Measurements from ENCODE around the gene TCP11. TPM values are rescaled to one million over a fixed set of nuclear protein-coding genes. Genes with fewer than 3 reads are reported as not detected.

The TCP11 gene
- total and polyA plus RNA-seq, 2 donors (not counting 1 experiment from before 2014, with no cell fraction given): not detected

DNA sequence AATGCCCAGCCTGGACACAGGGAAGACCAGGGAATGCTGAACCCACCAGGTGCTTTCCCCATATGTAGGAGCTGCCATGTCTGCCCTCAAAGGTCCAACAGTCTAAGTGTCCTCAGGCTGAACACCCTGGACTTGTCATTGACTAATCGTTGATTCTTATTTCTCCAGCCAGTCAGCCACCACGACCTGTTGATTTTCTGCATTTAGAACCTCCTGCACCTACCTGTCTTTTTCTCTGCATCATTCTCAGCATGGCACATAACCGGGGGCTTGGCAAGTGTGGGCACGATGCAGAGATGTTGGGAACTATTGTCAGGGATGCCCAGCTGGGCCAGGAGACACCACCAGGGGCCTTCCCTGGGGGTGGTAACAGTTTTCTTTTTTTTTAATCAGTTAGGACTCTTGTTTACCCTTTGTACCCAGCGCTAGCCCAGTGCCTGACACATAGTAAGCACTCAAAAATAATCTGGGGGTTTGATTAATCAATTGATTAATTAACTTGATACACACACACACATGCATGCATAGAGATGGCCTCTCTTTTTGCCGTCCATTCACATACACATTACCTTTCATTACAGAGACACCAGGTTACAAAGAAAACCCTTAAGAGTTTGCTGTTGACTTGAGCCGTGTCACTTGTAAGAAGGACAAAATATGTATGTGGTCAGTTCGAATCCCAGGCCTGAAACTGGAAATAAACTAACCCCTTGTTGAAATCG lies 43.6 kb upstream of the TCP11 start:
- H3K4me2 ChIP-seq (replicated peaks; ENCODE audit: low read depth, low read length, poor library complexity, severe bottlenecking): no peak overlapping the region
- no peaks in the 10 kb centered on the region for H3K9me3 ChIP-seq (ENCODE audit: control extremely low read depth in 1 of 3, control insufficient read depth in 2 of 3, insufficient read depth in 1 of 3, low read length in 2 of 3)
- no peaks in the 10 kb centered on the region for H3K36me3 ChIP-seq (replicated peaks in 1 of 2; ENCODE audit: control extremely low read depth in 1 of 2, control insufficient read depth in 1 of 2, extremely low read depth in 1 of 2, insufficient read depth in 2 of 2, low read length in 1 of 2)
- no peaks in the 10 kb centered on the region for H3K4me1 ChIP-seq (ENCODE audit: control insufficient read depth in 2 of 2, insufficient read depth in 2 of 2, low read length in 2 of 2)
- no peak overlapping the region for H3K9ac ChIP-seq (ENCODE audit: low read length)
- Mint-ChIP-seq H3K27me3 (peaks cover 36% of the 10 kb centered on the region), H3K4me1 (no peaks in the 10 kb centered on the region), H3K27ac (no peak overlapping the region), H3K4me3 (no peak overlapping the region), H3K9me3 (ENCODE audit: insufficient read depth) (no peaks in the 10 kb centered on the region)
- no peak for DNase-seq
- no peaks in the 10 kb centered on the region for H4K20me1 ChIP-seq (ENCODE audit: control insufficient read depth, insufficient read depth, low read length, poor library complexity, severe bottlenecking)
- ChIA-PET CTCF (no interaction called here), POLR2A (no interaction called here)
- no peaks in the 10 kb centered on the region for H3K79me2 ChIP-seq (ENCODE audit: control insufficient read depth, insufficient read depth, low read length)
- peaks cover 0 to 13% (median 5%) of the 10 kb centered on the region in 4 experiments for H3K27me3 ChIP-seq (replicated peaks in 1 of 4; ENCODE audit: control extremely low read depth in 1 of 4, control insufficient read depth in 3 of 4, insufficient read depth in 4 of 4, low read length in 3 of 4)
- H3K4me3 ChIP-seq (ENCODE audit: control extremely low read depth in 1 of 5, extremely low read depth in 1 of 5, insufficient read depth in 1 of 5, low read depth in 2 of 5, low read length in 4 of 5): no peak overlapping the region
- H2AFZ ChIP-seq (ENCODE audit: insufficient read depth, low read depth, low read length, poor library complexity, severe bottlenecking): no peak overlapping the region
- intact Hi-C loops (cut with micrococcal nuclease): no loop called here
- WGBS (ENCODE audit: insufficient coverage): 57% methylated on average over 2 of the region's 9 CpGs
- ATAC-seq (ENCODE audit: low read depth): no peak
- H3K27ac ChIP-seq (ENCODE audit: low read length in 2 of 2): no peak overlapping the region
- TF ChIP-seq, protein P1, sequence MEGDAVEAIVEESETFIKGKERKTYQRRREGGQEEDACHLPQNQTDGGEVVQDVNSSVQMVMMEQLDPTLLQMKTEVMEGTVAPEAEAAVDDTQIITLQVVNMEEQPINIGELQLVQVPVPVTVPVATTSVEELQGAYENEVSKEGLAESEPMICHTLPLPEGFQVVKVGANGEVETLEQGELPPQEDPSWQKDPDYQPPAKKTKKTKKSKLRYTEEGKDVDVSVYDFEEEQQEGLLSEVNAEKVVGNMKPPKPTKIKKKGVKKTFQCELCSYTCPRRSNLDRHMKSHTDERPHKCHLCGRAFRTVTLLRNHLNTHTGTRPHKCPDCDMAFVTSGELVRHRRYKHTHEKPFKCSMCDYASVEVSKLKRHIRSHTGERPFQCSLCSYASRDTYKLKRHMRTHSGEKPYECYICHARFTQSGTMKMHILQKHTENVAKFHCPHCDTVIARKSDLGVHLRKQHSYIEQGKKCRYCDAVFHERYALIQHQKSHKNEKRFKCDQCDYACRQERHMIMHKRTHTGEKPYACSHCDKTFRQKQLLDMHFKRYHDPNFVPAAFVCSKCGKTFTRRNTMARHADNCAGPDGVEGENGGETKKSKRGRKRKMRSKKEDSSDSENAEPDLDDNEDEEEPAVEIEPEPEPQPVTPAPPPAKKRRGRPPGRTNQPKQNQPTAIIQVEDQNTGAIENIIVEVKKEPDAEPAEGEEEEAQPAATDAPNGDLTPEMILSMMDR (IDR thresholded peaks at IDR 0.05): no peak
- no peak for TF ChIP-seq EZH2 (IDR thresholded peaks at IDR 0.05; ENCODE audit: borderline replicate concordance, insufficient read depth, low read depth, low read length, poor library complexity, severe bottlenecking)

DNA sequence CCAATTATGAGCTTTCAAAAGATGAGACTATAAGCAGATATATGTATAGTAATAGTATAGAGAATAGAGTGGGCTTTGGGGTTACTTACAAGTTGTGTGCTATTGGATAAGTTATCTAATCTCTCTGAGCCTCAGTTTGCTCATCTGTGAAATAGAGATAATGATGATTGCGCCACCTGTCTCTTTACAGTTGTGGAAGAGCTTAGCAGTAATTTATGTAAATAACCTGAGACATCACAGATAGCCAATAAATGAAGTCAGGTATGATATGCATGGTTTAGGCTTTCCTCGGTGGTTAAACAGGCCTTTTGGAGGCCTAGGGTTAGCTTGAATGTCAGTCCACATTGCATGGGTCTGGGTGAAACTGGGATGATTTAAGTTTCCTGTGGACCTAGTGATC lies 42.8 kb upstream of the TCP11 start:
- TF ChIP-seq EZH2 (IDR thresholded peaks at IDR 0.05; ENCODE audit: borderline replicate concordance, insufficient read depth, low read depth, low read length, poor library complexity, severe bottlenecking): no peak
- TF ChIP-seq, protein P1 (IDR thresholded peaks at IDR 0.05): no peak
- Histone ChIP-seq H3K36me3 (replicated peaks in 1 of 2; ENCODE audit: control extremely low read depth in 1 of 2, control insufficient read depth in 1 of 2, extremely low read depth in 1 of 2, insufficient read depth in 2 of 2, low read length in 1 of 2) (no peaks in the 10 kb centered on the region), H3K9me3 (ENCODE audit: control extremely low read depth in 1 of 3, control insufficient read depth in 2 of 3, insufficient read depth in 1 of 3, low read length in 2 of 3) (no peaks in the 10 kb centered on the region), H3K4me2 (replicated peaks; ENCODE audit: low read depth, low read length, poor library complexity, severe bottlenecking) (no peak overlapping the region), H3K4me1 (ENCODE audit: control insufficient read depth in 2 of 2, insufficient read depth in 2 of 2, low read length in 2 of 2) (no peaks in the 10 kb centered on the region), H3K27ac (ENCODE audit: low read length in 2 of 2) (no peak overlapping the region), H3K9ac (ENCODE audit: low read length) (no peak overlapping the region), H2AFZ (ENCODE audit: insufficient read depth, low read depth, low read length, poor library complexity, severe bottlenecking) (no peak overlapping the region), H3K79me2 (ENCODE audit: control insufficient read depth, insufficient read depth, low read length) (no peaks in the 10 kb centered on the region), H3K27me3 (replicated peaks in 1 of 4; ENCODE audit: control extremely low read depth in 1 of 4, control insufficient read depth in 3 of 4, insufficient read depth in 4 of 4, low read length in 3 of 4) (peaks cover 0 to 13% (median 5%) of the 10 kb centered on the region in 4 experiments), H4K20me1 (ENCODE audit: control insufficient read depth, insufficient read depth, low read length, poor library complexity, severe bottlenecking) (no peaks in the 10 kb centered on the region), H3K4me3 (ENCODE audit: control extremely low read depth in 1 of 5, extremely low read depth in 1 of 5, insufficient read depth in 1 of 5, low read depth in 2 of 5, low read length in 4 of 5) (no peak overlapping the region)
- no peak overlapping the region for H3K27ac Mint-ChIP-seq
- ChIA-PET POLR2A (no interaction called here), CTCF (no interaction called here)
- H3K4me1 Mint-ChIP-seq: no peaks in the 10 kb centered on the region
- intact Hi-C loops (cut with micrococcal nuclease): no loop called here
- H3K27me3 Mint-ChIP-seq: peaks cover 30% of the 10 kb centered on the region
- ATAC-seq (ENCODE audit: low read depth): no peak
- no peak for DNase-seq
- H3K4me3 Mint-ChIP-seq: no peak overlapping the region
- H3K9me3 Mint-ChIP-seq (ENCODE audit: insufficient read depth): no peaks in the 10 kb centered on the region
- WGBS (ENCODE audit: insufficient coverage): 100% methylated on average over 1 of the region's 2 CpGs

Measured in B cell (primary cell).